ELF-1 (cell line): ENCODE measurements around the gene CADPS2.

Experiments
- DNase-seq: peaks from one replicate; pipeline ENCODE4 v3.0.0-alpha.2; 2016; ENCODE audit warnings: low read depth, low spot score

The CADPS2 gene

GRCh38 chr7:122532406-122533269 is 353.6 kb downstream of the CADPS2 start:
- DNase-seq, result no peak

GRCh38 chr7:122528879-122529481 is 357.3 kb downstream of the CADPS2 start:
- DNase-seq, result no peak

- no peak for DNase-seq
Observed at GRCh38 chr7:122525355-122525754, 360.9 kb downstream of the CADPS2 start.

GRCh38 chr7:122521767-122522166 is 364.5 kb downstream of the CADPS2 start:
- DNase-seq, result no peak

GRCh38 chr7:122520971-122521555 is 365.2 kb downstream of the CADPS2 start:
- DNase-seq, result peak; percentile 40

- DNase-seq, result no peak
Observed at GRCh38 chr7:122518488-122518887, 367.8 kb downstream of the CADPS2 start.

GRCh38 chr7:122517576-122517975 is 368.7 kb downstream of the CADPS2 start:
- DNase-seq, result no peak

GRCh38 chr7:122515404-122515803 is 370.9 kb downstream of the CADPS2 start:
- DNase-seq, result no peak

- no peak for DNase-seq
Observed at GRCh38 chr7:122511268-122511667, 375.0 kb downstream of the CADPS2 start.

- no peak for DNase-seq
Observed at GRCh38 chr7:122507591-122507990, 378.7 kb downstream of the CADPS2 start.

- DNase-seq, result no peak
Observed at GRCh38 chr7:122492007-122492406, 394.3 kb downstream of the CADPS2 start.

- no peak for DNase-seq
Observed at GRCh38 chr7:122488241-122488640, 398.0 kb downstream of the CADPS2 start.

- DNase-seq, result no peak
Observed at GRCh38 chr7:122487131-122487530, 399.1 kb downstream of the CADPS2 start.

GRCh38 chr7:122485856-122486255 is 400.4 kb downstream of the CADPS2 start:
- no peak for DNase-seq

- DNase-seq, result no peak
Observed at GRCh38 chr7:122482212-122482611, 404.0 kb downstream of the CADPS2 start.

- DNase-seq, result no peak
Observed at GRCh38 chr7:122470859-122471258, 415.4 kb downstream of the CADPS2 start.

GRCh38 chr7:122468945-122469344 is 417.3 kb downstream of the CADPS2 start:
- no peak for DNase-seq

- no peak for DNase-seq
Observed at GRCh38 chr7:122467661-122468449, 418.4 kb downstream of the CADPS2 start.

GRCh38 chr7:122465296-122465695 is 421.0 kb downstream of the CADPS2 start:
- no peak for DNase-seq

- no peak for DNase-seq
Observed at GRCh38 chr7:122463631-122464030, 422.6 kb downstream of the CADPS2 start.

- no peak for DNase-seq
Observed at GRCh38 chr7:122460936-122461335, 425.3 kb downstream of the CADPS2 start.

GRCh38 chr7:122457969-122458368 is 428.3 kb downstream of the CADPS2 start:
- DNase-seq, result no peak
